Muscle layer of colon (tissue), 2 donors: Measurements from ENCODE around the gene SULT6B1.

Experiments
- H3K27ac ChIP-seq: one replicate; pipeline ENCODE4 v1.7.0; 2013; ENCODE audit warnings: low read depth, mild to moderate bottlenecking, low read length, moderate library complexity
- H3K27me3 ChIP-seq, 2 donors: one replicate each; pipeline ENCODE4 v1.7.0; 2013; ENCODE audit warnings: low read length in 2 of 2, mild to moderate bottlenecking in 2 of 2; ENCODE audit not compliant: insufficient read depth in 2 of 2, control insufficient read depth in 1 of 2
- H3K36me3 ChIP-seq: one replicate; pipeline ENCODE4 v1.7.0; 2013; ENCODE audit warnings: mild to moderate bottlenecking, low read length; ENCODE audit not compliant: insufficient read depth
- H3K4me1 ChIP-seq: one replicate; pipeline ENCODE4 v1.7.0; 2013; ENCODE audit warnings: mild to moderate bottlenecking, low read length; ENCODE audit not compliant: insufficient read depth
- H3K4me3 ChIP-seq, 2 donors: one replicate each; pipeline ENCODE4 v1.7.0; 2013; ENCODE audit warnings: low read length in 2 of 2, low read depth in 1 of 2, mild to moderate bottlenecking in 1 of 2, moderate library complexity in 1 of 2
- H3K9ac ChIP-seq: one replicate; pipeline ENCODE4 v1.7.0; 2013; ENCODE audit warnings: low read length
- H3K9me3 ChIP-seq: one replicate; pipeline ENCODE4 v1.7.0; 2013; ENCODE audit warnings: mild to moderate bottlenecking, low read length
- donor health status: abdominal sarcoma.
- donor health status: Adenocarcinoma of cecum.

Gene SULT6B1

GRCh38 chr2:37132914-37133313, 55.6 kb downstream of the SULT6B1 start:
- no peak overlapping the region for H3K27ac ChIP-seq
- H3K9me3 ChIP-seq: no peaks in the 10 kb centered on the region
- H3K9ac ChIP-seq: no peak overlapping the region
- H3K4me1 ChIP-seq: no peaks in the 10 kb centered on the region
- peaks cover 80% of the 10 kb centered on the region for H3K36me3 ChIP-seq
- H3K27me3 ChIP-seq: no peaks in the 10 kb centered on the region
- H3K4me3 ChIP-seq: no peak overlapping the region

- no peak overlapping the region for H3K4me3 ChIP-seq
- no peaks in the 10 kb centered on the region for H3K27me3 ChIP-seq
- H3K4me1 ChIP-seq: no peaks in the 10 kb centered on the region
- peaks cover 36% of the 10 kb centered on the region for H3K36me3 ChIP-seq
- H3K9ac ChIP-seq: no peak overlapping the region
- H3K27ac ChIP-seq: no peak overlapping the region
- H3K9me3 ChIP-seq: no peaks in the 10 kb centered on the region
Observed at GRCh38 chr2:37125416-37125815, 63.1 kb downstream of the SULT6B1 start.

GRCh38 chr2:37119157-37119556, 69.3 kb downstream of the SULT6B1 start:
- Histone ChIP-seq H3K36me3 (peaks cover 26% of the 10 kb centered on the region), H3K9ac (no peak overlapping the region)

More at GRCh38 chr2:37119157-37119556, 69.3 kb downstream of the SULT6B1 start:
- Histone ChIP-seq H3K9me3 (no peaks in the 10 kb centered on the region), H3K27me3 (no peaks in the 10 kb centered on the region), H3K4me1 (no peaks in the 10 kb centered on the region), H3K27ac (no peak overlapping the region), H3K4me3 (no peak overlapping the region)
